SHP77 (cell line): ENCODE data around the gene CPB1.

Experiments used
- DNase-seq, 2 experiments: peaks; one replicate each; lab custom pipeline; 2025; lab: John Stamatoyannopoulos, UW

CPB1 gene

DNA sequence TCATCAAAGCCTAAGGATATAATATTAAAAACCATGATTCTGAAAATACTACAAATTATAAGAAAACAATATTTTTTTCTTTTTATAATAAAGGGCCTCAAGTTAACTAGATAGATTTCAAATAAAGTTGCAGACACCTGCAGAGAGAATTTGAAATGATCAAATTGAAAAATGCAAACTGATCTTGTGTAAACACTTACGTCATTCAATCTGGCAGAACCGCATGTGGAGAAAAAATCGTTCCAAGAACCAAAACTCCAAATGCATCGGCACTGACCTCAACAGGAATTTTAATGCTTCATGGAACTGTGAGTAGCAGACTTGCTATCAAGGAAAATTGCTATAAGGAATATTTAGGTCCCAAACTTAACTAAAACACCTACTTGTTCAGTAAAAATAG, 54.7 kb downstream of the CPB1 start:
- DNase-seq, result peak; percentile 72 to 80

DNA sequence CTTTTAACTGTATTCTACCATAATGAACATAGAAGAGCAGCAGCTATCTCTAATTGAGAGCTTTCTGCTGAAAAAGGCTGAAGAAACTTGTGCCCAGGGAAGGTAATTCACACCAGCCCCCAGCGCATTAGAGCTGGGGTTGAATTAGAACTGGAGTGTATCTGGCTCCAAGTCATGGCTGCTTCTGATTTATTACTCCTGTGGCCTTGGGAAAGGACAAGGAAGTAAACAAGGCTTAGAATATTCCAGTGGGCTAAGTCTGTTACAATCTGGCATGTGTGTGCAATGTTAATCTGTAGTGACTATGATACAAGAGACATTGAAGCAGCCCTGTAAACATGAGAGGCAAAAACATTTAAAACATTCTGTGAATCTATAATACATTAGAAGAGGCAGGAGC, 55.6 kb downstream of the CPB1 start:
- peak in 1 of 2 experiments; percentile 11 for DNase-seq

DNA sequence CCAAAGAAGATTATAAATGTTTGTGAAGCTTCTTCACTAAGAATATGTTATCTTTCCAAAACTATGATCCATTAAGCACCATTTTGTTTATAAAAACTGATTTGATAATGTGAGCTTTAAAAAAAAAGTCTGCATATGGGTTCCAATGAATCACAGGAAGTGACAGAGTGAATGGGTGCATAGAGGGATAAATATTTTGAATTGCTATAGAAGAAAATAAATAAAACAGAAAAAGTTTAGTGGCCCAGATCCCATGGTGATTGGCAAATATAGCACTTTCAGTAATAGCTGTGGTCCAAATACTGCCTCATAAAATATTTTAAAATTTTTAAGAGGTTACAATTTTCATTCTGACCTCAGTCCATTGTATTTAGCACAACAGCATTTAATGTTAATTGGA, 56.6 kb downstream of the CPB1 start:
- no peak for DNase-seq

DNA sequence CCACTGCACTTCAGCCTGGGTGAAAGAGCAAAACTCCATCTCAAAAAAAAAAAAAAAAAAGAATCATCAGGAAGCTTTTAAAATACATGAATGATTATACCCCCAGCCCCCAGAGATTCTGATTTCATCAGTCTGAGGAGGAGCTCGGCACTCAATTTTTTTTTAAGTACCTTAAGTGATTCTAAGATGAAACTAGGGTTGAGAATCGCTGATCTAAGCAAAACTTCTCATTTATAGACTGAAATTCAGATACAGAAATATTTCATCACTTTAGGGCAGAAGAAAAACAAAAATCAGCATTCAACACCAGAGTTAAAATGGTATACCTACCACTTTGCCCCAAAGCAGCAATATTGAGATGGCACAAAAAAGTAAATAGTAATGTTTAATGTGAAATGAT, 62.2 kb downstream of the CPB1 start:
- DNase-seq, result no peak

DNA sequence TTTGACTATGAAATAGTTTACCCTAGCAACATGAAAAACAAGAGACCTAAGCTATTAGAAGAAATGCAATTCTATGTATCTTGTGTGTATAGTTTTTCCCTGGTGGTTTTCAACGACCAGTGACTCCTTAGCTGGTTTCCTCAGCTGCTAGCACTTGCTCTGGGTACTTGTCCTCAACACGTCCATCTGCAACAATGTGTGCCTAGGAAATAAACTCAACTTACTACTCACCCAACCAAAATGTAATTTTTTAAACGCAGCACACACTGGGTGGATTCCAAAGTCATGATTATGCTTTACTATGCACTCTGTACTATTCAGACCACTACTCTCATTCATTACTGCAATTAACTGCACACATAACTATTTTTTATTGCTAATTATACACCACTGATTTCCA, 68.5 kb downstream of the CPB1 start:
- no peak for DNase-seq

DNA sequence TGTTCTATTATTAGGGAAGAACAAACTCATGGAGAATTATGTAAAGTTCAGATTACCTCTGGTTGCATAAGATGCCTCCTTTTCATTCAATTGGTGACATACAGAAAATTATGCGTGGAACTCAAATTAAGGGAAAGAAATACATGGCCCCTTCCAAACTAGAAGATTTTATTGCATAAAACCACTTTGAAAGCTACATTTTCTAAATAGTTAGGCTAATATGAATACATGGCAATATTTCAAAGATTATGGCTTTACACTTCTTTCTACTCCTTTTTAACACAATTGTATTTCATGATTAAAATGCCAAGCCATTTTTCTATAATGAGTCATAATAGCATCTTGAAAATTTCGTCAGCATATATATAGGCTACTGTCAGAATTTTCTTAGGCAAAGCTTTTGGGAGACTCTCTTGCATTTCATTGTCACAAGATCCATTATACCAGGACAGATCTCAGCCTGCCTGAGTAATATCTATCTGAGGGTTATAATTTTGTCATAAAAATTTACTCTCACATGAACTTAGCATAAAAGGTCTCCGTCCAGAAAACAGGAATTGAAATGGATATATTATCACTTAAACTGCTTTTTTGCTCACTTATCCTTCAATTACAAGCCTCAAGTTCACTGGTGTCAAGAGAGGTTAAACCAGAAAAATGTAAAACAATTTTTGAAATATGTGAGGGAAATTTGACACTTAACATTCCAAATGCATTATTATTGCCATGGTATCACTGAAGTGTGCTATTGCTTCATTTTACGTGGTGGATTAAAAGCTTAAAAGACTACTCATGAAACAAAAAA, 74.6 kb downstream of the CPB1 start:
- DNase-seq, result no peak

DNA sequence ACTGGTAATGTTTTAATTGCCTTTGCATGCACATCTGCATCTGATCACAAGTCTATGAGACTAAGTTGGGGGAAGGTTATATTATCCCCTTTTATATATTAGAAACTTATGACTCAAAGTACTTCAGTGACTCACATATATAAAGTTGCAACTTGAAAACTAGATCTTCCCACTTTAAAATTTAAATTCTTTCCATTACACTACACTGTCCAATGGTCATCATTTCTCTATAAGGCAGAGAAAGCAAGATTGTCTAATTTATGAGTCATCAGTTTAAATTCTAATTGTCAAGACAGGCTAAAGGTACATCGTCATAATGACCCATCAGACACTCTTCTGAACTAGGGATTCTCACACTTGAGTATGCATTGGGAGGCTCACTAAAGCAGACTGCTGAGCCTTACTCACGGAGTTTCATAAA, 75.4 kb downstream of the CPB1 start:
- no peak for DNase-seq

DNA sequence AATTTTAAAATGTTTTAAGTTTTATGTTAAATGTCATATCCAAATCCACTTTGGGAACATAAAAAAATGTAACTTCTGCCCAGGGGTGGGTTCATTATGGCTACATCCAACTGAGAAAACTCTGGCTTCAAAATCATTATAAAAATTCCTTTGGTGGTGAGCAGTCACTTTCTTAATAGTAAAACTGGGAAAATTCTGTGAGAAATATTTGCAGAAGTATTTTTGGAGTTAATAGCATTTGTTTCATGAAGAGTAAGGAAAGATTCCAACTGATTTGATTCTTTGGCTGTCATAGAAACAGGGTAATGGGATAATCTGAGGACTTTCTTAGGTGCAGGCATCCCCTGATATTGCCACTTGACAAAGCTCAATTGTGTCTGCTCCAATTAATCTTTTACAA, 76.3 kb downstream of the CPB1 start:
- no peak for DNase-seq

DNA sequence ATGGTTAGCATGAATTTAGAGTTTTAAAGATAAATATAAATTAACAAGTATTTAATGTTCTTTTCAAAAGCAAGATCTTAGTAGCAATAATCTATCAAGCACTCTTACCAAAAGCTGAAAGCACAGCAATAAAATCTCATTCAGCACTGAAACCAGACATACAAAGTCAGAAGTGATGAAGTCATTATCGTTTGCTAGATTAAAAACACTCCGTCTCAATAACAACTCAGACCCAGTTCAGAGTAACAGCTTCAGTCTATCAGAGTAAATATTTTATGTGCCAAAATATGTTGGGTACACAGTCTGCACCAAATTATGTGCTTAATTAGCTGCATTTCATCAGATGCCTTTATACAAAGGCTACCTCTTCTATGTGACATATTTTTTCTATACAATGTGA, 79.1 kb downstream of the CPB1 start:
- no peak for DNase-seq
